NCI-H446 treated with DMSO at 0.1 percent for 48 hours (cell line): ENCODE results near the gene ZYX.
"Not testable (repeated sequence)": the region's sequence is repeated elsewhere in the genome, so short reads cannot be mapped to it uniquely, and the experiment has no call there.

Experiments used
- DNase-seq: peaks from one replicate; lab custom pipeline; 2025; lab: John Stamatoyannopoulos, UW

The ZYX gene

GRCh38 chr7:143384661-143385631 lies 3.8 kb downstream of the ZYX start:
- no peak for DNase-seq

- no peak for DNase-seq
These were observed 5.0 kb downstream of the ZYX start for GRCh38 chr7:143385891-143386781.

- no peak for DNase-seq
These were observed 6.2 kb downstream of the ZYX start for GRCh38 chr7:143387156-143387975.

GRCh38 chr7:143388051-143388450 lies 6.9 kb downstream of the ZYX start:
- DNase-seq, result no peak

GRCh38 chr7:143388491-143389101 lies 7.5 kb downstream of the ZYX start:
- no peak for DNase-seq

GRCh38 chr7:143389316-143390103 lies 8.4 kb downstream of the ZYX start:
- DNase-seq, result no peak

- DNase-seq, result no peak
These were observed 9.1 kb downstream of the ZYX start for GRCh38 chr7:143390104-143390772.

GRCh38 chr7:143390773-143391317 lies 9.7 kb downstream of the ZYX start:
- no peak for DNase-seq

- DNase-seq, result no peak
These were observed 10.6 kb downstream of the ZYX start for GRCh38 chr7:143391462-143392404.

GRCh38 chr7:143392427-143392826 lies 11.3 kb downstream of the ZYX start:
- DNase-seq, result not testable (repeated sequence)

GRCh38 chr7:143392875-143393266 lies 11.7 kb downstream of the ZYX start:
- no peak for DNase-seq

- DNase-seq, result no peak
These were observed 12.3 kb downstream of the ZYX start for GRCh38 chr7:143393267-143394041.

GRCh38 chr7:143394068-143394467 lies 12.9 kb downstream of the ZYX start:
- DNase-seq, result no peak

- DNase-seq, result no peak
These were observed 13.6 kb downstream of the ZYX start for GRCh38 chr7:143394777-143395176.

GRCh38 chr7:143395187-143396149 lies 14.3 kb downstream of the ZYX start:
- DNase-seq, result no peak

GRCh38 chr7:143396182-143396581 lies 15.0 kb downstream of the ZYX start:
- DNase-seq, result no peak
